Stimulated activated naive CD8-positive, alpha-beta T cell treated with anti-CD3 and anti-CD28 coated beads, Interleukin-15, amount 100 ng/mL, for 72 hours (primary cell): Measurements from ENCODE around the gene ARHGAP10.
A peak's percentile ranks its signal among the peaks of the same experiment; 100 is the strongest.
"Not testable (repeated sequence)": the region's sequence is repeated elsewhere in the genome, so short reads cannot be mapped to it uniquely, and the experiment has no call there.

Experiments
- ATAC-seq: fragments of 150-1000 bp; cut with Tn5 transposase; 2 replicates; pipeline ENCODE4 v1.10.0; 2021; ENCODE audit warnings: mild to moderate bottlenecking, moderate library complexity
- DNase-seq, 2 donors: peaks; one replicate each; pipeline ENCODE4 v3.0.0; 2021 to 2022
- H3K27ac Mint-ChIP-seq, 2 donors: one replicate each; pipeline ENCODE4 v1.8.0; 2022; ENCODE audit warnings: mild to moderate bottlenecking in 2 of 2, mixed read lengths in 2 of 2, moderate library complexity in 2 of 2
- H3K27me3 Mint-ChIP-seq: one replicate; pipeline ENCODE4 v1.8.0; 2022; ENCODE audit warnings: mixed read lengths
- H3K4me1 Mint-ChIP-seq: one replicate; pipeline ENCODE4 v1.8.0; 2022; ENCODE audit warnings: mild to moderate bottlenecking, mixed read lengths
- H3K4me3 Mint-ChIP-seq, 2 donors: one replicate each; pipeline ENCODE4 v1.8.0; 2022; ENCODE audit warnings: mild to moderate bottlenecking in 2 of 2, mixed read lengths in 2 of 2, moderate library complexity in 1 of 2
- H3K9me3 Mint-ChIP-seq, 2 donors: one replicate each; pipeline ENCODE4 v1.8.0; 2022; ENCODE audit warnings: mixed read lengths in 2 of 2

Gene ARHGAP10

DNA sequence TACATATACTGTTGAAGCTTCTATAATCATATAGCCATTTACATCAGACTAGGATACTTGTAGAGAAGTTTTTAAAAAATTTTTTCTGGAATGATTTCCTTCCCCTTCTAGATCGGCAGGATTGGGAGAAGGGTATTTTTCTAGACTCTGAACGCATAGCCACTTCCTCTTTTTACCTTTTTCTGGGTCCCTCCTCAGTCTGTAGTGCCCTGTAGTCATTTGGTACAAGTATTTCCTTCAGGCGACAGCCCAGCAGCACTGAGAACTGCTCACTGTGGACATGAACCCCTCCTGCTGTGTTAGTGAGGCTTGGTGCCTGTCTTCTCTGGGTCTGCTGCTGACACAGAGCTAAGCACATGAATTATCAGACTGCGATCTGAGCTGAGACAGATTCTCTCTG, 255.4 kb downstream of the ARHGAP10 start:
- H3K9me3 Mint-ChIP-seq, result peaks cover 0 to 4% of the 10 kb centered on the region in 2 donors
- DNase-seq, result no peak
- peaks cover 6% of the 10 kb centered on the region for H3K4me1 Mint-ChIP-seq
- no peak for ATAC-seq
- peak overlapping the region in 1 of 2 donors; percentile 89 for H3K27ac Mint-ChIP-seq
- H3K4me3 Mint-ChIP-seq, result no peak overlapping the region
- H3K27me3 Mint-ChIP-seq, result no peaks in the 10 kb centered on the region

DNA sequence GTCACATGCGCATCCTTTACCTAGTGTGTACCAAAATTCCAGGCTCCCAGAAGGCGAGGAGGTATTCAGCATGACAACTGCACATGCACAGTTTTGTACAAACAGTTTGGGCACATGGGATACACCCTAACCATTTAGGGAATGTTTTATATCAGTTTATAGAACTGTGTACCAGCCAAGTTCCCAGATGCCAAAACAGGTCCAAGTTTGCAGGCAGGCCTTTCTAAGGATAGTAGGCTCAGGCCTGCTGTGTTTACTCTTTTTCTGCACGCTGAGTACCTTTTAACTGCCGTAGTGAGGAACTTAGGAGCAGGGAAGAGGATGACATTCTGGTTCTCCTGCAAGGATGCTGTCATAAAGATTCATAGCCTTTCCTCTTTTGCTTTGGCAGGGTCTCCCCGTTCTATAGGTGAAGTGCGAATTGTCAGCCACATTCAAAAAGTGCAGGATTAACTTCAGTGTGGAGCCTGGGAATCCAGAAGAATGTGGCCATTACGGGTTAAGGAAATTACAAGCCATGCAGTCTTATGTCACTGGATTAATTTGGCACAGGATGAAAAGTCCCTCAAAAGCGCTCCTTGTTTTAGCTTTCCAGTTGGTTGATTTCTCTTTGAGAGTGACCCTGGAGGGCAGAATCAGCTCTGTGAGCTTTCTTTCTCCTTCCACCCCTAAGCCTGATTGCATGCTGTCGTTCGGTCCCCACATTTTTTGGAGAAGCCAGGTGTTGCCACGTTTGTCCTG, 259.8 kb downstream of the ARHGAP10 start:
- DNase-seq (no peak), ATAC-seq (no peak)
- no peak overlapping the region for H3K27ac Mint-ChIP-seq
- H3K4me1 Mint-ChIP-seq, result no peaks in the 10 kb centered on the region
- H3K9me3 Mint-ChIP-seq, result no peaks in the 10 kb centered on the region
- H3K4me3 Mint-ChIP-seq, result no peak overlapping the region
- no peaks in the 10 kb centered on the region for H3K27me3 Mint-ChIP-seq

DNA sequence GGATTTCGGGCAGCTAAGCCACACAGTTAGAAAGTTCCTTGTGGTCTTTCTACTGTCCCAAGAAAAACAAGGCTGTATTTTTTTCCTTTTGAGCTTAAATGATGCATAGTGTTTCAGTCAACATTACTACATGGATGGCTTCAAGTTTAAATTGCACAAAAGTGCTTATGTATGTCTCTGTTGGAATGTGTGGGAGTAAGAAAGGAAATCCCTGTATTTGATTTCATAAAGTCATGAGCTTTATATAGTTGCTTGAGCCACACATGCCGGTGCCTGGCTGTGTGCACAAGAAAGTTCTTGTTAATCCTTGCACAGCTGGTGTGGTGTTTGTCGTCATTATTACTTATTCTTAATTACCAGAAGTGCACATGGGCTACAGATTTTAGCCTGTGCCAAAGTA, 262.2 kb downstream of the ARHGAP10 start:
- no peak overlapping the region for H3K27ac Mint-ChIP-seq
- H3K27me3 Mint-ChIP-seq, result no peaks in the 10 kb centered on the region
- H3K9me3 Mint-ChIP-seq, result peaks cover 0 to under 1% of the 10 kb centered on the region in 2 donors
- no peak overlapping the region for H3K4me3 Mint-ChIP-seq
- DNase-seq (no peak), ATAC-seq (no peak)
- H3K4me1 Mint-ChIP-seq, result no peaks in the 10 kb centered on the region

DNA sequence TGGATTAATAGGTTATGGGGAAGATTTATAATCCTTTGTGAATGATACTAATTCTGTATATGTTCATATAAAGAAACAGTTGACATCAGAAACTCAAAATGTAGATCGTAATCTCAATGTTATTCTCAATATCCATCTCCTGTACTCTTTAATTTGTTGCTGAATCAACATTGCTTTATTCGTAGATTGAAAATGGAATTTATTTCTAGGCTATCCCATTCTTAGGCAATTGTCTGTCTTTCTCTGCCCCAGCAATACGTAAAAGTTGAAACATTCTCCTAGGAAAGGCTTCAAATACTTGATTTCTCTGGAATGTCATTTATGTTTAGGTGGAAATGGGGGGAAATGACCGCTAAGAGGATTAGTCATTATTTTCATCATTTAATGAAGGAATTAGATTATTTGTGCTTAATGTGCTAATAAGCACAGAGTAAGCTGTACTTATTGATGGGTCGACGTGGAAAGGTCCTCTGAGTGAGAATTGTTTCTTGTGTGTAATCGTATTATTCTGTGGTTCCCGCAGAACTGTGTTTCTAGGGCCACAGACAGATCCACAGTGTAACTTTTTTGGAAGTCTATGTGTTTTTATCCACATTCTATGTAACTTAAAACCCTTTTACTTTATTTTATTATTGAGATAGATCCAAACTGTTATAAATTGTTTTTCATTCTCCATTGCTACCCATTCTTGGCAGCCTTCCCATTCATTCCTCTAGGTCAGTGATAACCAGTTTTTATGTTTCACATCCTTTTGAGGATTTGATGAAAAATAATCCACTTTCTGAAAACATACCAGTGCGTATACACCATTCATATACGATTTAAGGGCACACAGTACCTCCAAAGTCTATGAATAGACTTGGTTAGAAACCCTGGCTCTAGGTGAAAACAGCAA, 262.9 kb downstream of the ARHGAP10 start:
- no peaks in the 10 kb centered on the region for H3K4me1 Mint-ChIP-seq
- no peak for ATAC-seq
- H3K27ac Mint-ChIP-seq, result no peak overlapping the region
- no peak overlapping the region for H3K4me3 Mint-ChIP-seq
- no peaks in the 10 kb centered on the region for H3K27me3 Mint-ChIP-seq
- no peak for DNase-seq
- peaks cover 0 to 6% of the 10 kb centered on the region in 2 donors for H3K9me3 Mint-ChIP-seq

DNA sequence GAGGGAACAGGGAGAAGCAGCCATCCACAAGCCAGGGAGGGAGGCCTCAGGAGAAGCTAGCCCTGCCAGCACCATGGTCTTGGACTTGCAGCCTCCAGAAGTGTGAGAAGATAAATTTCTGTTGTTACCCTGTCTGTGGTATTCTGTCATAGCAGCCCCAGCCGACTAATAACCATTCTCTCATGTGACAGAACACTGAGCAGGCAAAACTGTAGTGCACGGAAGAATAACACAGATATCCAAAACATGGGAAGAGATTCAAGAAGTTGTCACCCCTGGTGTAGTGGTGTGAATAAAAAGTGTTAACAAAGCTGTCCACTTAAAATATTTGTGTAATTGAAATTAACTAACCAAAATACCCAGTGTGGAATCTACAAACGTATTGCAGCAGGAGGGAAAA, 265.0 kb downstream of the ARHGAP10 start:
- ATAC-seq (no peak), DNase-seq (no peak)
- Mint-ChIP-seq H3K9me3 (peaks cover 0 to 6% of the 10 kb centered on the region in 2 donors), H3K27ac (no peak overlapping the region), H3K4me1 (no peaks in the 10 kb centered on the region), H3K4me3 (no peak overlapping the region), H3K27me3 (no peaks in the 10 kb centered on the region)

DNA sequence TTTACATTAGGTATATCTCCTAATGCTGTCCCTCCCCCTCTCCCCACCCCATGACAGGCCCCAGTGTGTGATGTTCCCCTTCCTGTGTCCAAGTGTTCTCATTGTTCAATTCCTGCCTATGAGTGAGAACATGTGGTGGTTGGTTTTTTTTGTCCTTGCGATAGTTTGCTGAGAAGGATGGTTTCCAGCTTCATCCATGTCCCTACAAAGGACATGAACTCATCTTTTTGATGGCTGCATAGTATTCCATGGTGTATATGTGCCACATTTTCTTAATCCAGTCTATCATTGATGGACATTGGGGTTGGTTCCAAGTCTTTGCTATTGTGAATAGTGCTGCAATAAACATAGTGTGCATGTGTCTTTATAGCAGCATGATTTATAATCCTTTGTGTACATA, 268.1 kb downstream of the ARHGAP10 start:
- peaks cover 5 to 19% of the 10 kb centered on the region in 2 donors for H3K9me3 Mint-ChIP-seq

DNA sequence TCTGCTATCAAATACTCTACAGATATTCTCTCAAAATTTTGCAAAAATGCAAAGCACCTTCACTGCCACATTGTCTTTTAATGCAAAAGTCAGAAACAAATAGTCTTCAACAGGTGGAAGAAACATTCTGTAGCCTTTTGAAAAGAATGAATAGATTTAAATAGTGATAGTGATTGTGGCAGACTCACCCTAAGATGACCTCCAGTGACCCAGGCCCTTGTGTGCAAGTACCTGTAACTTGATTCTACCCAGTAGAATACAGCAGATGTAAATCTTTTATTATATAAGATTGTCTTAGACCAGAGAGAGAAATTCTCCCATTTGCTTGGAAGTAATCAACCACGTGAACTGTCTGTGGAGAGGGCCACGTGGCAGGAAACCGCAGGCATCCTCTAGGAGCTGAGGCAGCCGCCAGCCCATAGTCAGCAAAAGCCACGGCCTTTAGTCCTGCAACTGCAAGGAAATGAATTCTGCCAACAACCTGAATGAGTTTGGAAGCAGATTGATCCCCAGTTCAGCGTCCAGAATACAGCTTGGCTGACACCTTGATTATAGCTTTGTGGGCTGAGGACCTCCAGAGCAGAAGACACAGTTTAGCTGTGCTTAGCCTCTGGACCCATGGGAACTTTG, 272.5 kb downstream of the ARHGAP10 start:
- DNase-seq, result no peak
- no peak for ATAC-seq
- Mint-ChIP-seq H3K27ac (no peak overlapping the region), H3K9me3 (peaks cover 5 to 15% of the 10 kb centered on the region in 2 donors), H3K27me3 (no peaks in the 10 kb centered on the region), H3K4me1 (peaks cover 14% of the 10 kb centered on the region), H3K4me3 (no peak overlapping the region)

More for the DNA sequence above, 268.1 kb downstream of the ARHGAP10 start:
- ATAC-seq, DNase-seq, H3K4me3 Mint-ChIP-seq, H3K27me3 Mint-ChIP-seq, H3K27ac Mint-ChIP-seq: not testable (repeated sequence)
- peaks cover 14% of the 10 kb centered on the region for H3K4me1 Mint-ChIP-seq

DNA sequence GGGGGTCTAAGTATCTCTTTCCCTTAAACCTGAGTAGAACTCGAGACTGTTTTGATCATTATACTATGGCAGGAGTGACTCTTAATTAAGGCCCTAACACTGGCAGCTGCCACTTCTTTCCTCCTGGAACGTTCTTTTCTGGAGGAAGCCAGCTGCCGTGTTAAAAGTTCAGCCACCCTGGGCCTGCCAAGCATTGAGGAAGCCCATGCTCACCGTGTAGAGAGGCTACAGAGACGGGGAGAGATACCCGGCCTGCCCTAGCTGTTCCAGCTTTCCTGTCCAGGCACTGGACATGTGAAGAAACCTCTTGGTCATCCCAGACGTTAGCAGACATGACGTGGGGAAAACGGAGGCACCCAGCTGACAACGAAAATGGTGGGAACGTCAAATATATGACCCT, 274.1 kb downstream of the ARHGAP10 start:
- Mint-ChIP-seq H3K27me3 (no peaks in the 10 kb centered on the region), H3K4me1 (peaks cover 14% of the 10 kb centered on the region), H3K27ac (no peak overlapping the region), H3K9me3 (peaks cover 5 to 12% of the 10 kb centered on the region in 2 donors), H3K4me3 (no peak overlapping the region)
- DNase-seq (no peak), ATAC-seq (no peak)

DNA sequence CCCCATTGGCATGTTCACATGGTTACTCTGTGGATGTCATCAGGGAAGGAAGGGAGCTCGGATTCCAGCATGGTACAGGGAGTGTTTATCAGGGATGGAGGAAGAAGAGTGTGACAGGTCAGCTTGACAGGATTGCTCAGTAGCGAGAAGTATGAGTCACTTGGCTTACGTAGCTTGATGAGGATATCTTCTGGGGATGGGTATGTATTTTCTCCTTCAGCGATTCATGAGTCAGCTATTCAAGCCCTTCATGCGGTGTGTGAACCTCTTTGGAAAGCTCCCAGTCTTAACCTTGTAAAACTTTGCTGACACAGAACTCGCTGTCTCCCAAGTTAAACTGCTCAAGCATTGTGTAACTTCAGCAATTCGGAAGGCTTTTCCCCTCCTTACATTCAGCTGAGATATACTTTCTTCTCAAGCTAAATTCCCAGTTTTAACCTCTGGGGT, 275.4 kb downstream of the ARHGAP10 start:
- no peaks in the 10 kb centered on the region for H3K27me3 Mint-ChIP-seq
- no peak for DNase-seq
- H3K4me1 Mint-ChIP-seq, result peaks cover 14% of the 10 kb centered on the region
- peaks cover 5 to 12% of the 10 kb centered on the region in 2 donors for H3K9me3 Mint-ChIP-seq
- no peak overlapping the region for H3K27ac Mint-ChIP-seq
- ATAC-seq, result no peak
- H3K4me3 Mint-ChIP-seq, result no peak overlapping the region

DNA sequence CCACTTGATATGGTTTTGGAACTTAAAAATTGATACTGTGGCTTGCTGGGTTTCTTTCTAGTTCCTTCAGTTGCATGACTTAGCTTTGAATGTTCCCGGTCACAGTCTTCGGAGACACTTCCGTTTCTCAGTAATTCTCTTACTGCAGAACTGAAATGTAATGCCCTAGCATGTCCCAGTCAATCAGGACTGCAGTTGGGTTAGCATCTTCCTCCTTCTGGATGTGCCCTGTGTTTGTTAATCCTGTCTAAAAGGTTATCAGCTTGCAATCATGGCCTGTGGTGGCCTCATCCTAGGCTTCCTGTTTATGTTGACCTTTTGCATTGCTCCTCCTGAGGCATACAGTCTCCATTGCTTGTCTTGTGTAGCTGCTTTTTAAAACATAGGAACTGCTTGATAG, 275.9 kb downstream of the ARHGAP10 start:
- DNase-seq (no peak), ATAC-seq (no peak)
- no peaks in the 10 kb centered on the region for H3K27me3 Mint-ChIP-seq
- peaks cover 5 to 12% of the 10 kb centered on the region in 2 donors for H3K9me3 Mint-ChIP-seq
- H3K27ac Mint-ChIP-seq, result no peak overlapping the region
- no peak overlapping the region for H3K4me3 Mint-ChIP-seq
- peaks cover 14% of the 10 kb centered on the region for H3K4me1 Mint-ChIP-seq

DNA sequence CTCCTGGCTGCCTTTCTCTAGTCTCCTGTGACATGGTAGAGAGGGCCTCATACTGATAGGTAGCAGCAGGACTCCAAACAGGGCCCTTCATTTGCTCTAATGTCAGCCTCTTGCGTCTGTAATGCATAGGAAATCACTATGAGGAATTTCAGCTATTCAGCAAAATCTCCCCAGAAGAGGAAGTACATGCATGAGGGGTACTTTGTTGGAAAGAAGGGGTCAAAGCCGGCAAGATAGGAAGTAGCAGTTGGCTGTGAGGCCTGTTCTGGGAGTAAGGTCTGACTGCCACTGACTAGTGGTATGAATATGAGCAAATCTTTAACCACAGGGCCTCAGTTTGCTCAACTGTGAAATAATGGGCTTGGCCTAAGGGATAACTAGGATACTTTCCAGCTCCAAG, 283.2 kb downstream of the ARHGAP10 start:
- Mint-ChIP-seq H3K27me3 (no peaks in the 10 kb centered on the region), H3K4me3 (no peak overlapping the region), H3K27ac (no peak overlapping the region), H3K9me3 (no peaks in the 10 kb centered on the region), H3K4me1 (no peaks in the 10 kb centered on the region)
- DNase-seq (no peak), ATAC-seq (no peak)

DNA sequence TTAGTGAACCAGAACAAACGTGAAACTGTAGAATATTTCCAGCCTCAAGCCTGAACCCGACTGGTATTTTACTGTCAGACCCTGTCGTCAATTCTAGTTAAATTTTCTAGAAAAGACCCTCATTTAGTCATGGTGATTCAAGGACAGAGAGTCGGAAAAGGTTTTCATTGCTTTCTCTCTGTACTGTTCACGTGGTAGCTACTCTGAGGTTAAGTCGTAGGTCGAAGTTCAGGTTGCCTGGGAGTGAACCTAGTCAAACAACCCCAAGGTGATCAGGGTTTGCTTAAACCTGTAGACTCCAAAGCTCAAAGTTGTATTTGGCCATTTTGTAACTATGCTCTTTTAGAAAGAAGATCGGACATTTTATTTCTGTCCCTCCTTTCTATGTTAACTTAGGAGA, 283.6 kb downstream of the ARHGAP10 start:
- Mint-ChIP-seq H3K27ac (no peak overlapping the region), H3K4me3 (no peak overlapping the region), H3K9me3 (no peaks in the 10 kb centered on the region), H3K4me1 (no peaks in the 10 kb centered on the region), H3K27me3 (no peaks in the 10 kb centered on the region)
- DNase-seq (no peak), ATAC-seq (no peak)

DNA sequence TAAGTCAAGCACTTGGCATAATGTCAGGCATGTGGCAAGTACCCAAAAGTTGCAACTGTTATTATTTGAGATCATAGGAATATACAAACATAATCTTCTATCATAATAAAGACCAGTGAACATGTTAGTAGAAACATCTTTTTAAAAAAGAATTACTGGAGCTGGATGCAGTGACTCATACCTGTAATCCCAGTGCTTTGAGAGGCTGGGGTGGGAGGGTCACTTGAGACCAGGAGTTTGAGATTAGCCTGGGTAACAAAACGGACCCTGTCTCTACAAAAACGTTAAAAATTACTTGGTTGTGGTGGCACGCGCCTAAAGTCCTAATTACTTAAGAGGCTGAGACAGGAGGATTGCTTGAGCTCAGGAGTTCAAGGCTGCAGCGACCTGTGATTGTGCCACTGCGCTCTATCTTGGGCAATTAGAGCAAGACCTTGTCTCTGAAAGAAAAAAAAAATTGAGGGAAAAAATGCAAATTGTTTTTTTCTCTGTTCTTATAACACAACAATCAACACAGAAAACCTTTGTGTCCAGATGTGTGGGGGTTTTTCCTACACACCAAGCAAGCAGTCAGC, 284.3 kb downstream of the ARHGAP10 start:
- DNase-seq (no peak), ATAC-seq (no peak)
- Mint-ChIP-seq H3K9me3 (no peaks in the 10 kb centered on the region), H3K4me1 (no peaks in the 10 kb centered on the region), H3K4me3 (no peak overlapping the region), H3K27me3 (no peaks in the 10 kb centered on the region), H3K27ac (no peak overlapping the region)

DNA sequence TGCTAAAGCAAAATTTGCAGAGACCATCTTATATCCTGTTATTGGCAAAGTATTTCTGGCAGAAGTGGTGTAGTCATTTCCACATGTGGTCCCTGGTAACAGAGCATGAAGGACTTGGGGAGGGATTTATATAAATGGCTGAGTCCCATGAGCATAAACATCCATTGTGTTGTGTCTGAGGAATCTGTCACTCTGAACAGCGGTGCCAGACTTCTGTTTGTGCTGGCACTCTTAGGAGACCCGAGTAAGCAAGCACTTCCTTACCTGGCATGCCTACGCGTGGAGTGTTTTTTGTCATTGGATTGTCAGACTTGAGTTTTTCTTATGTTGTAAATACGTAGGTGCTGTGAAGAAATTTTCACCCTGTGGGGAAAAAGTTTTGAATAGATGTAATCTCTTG, 285.9 kb downstream of the ARHGAP10 start:
- Mint-ChIP-seq H3K4me1 (no peaks in the 10 kb centered on the region), H3K27me3 (no peaks in the 10 kb centered on the region), H3K4me3 (no peak overlapping the region), H3K9me3 (no peaks in the 10 kb centered on the region), H3K27ac (no peak overlapping the region)
- no peak for ATAC-seq
- no peak for DNase-seq

DNA sequence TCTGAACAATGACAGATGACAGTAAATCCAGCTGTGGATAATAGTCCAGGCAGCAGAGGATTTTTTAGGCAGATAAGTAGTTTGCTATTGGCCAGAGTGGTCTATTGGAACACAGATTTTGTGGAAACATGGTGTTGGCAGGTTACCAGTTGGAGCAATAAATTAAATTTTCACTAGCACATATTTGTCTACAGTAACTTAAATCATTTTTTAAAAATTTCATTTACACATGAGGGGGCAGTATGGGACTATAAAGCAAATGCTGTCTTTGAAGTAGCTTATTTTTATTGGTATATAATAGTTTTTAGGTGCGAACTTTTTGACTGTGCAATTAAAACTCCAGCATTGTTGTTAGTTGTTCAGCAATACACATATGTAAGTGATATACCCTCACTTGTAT, 289.8 kb downstream of the ARHGAP10 start:
- no peak for DNase-seq
- no peak overlapping the region for H3K4me3 Mint-ChIP-seq
- H3K27me3 Mint-ChIP-seq, result no peaks in the 10 kb centered on the region

More for the DNA sequence above, 289.8 kb downstream of the ARHGAP10 start:
- Mint-ChIP-seq H3K27ac (no peak overlapping the region), H3K4me1 (no peaks in the 10 kb centered on the region), H3K9me3 (no peaks in the 10 kb centered on the region)
- no peak for ATAC-seq
